ENCODE measurements around the gene NFIA.

NFIA gene

GRCh38 chr1:61085206-61085982 lies 3.0 kb downstream of the NFIA start:
- no peak for DNase-seq

- DNase-seq: no peak
These were observed 3.8 kb downstream of the NFIA start for GRCh38 chr1:61085983-61086644.

GRCh38 chr1:61087571-61087970 lies 5.2 kb downstream of the NFIA start:
- no peak for DNase-seq

GRCh38 chr1:61088163-61088974 lies 6.0 kb downstream of the NFIA start:
- no peak for DNase-seq

- DNase-seq: no peak
These were observed 7.0 kb downstream of the NFIA start for GRCh38 chr1:61089338-61089737.

- DNase-seq: no peak
These were observed 7.4 kb downstream of the NFIA start for GRCh38 chr1:61089741-61090140.

GRCh38 chr1:61090546-61091202 lies 8.3 kb downstream of the NFIA start:
- no peak for DNase-seq

GRCh38 chr1:61091455-61091854 lies 9.1 kb downstream of the NFIA start:
- DNase-seq: no peak

GRCh38 chr1:61092642-61093041 lies 10.3 kb downstream of the NFIA start:
- DNase-seq: no peak

GRCh38 chr1:61093525-61094137 lies 11.3 kb downstream of the NFIA start:
- no peak for DNase-seq

- DNase-seq: no peak
These were observed 12.5 kb downstream of the NFIA start for GRCh38 chr1:61094677-61095469.

- DNase-seq: no peak
These were observed 13.1 kb downstream of the NFIA start for GRCh38 chr1:61095470-61095812.

GRCh38 chr1:61097317-61097716 lies 15.0 kb downstream of the NFIA start:
- no peak for DNase-seq

- no peak for DNase-seq
These were observed 15.4 kb downstream of the NFIA start for GRCh38 chr1:61097722-61098121.

GRCh38 chr1:61098333-61098732 lies 16.0 kb downstream of the NFIA start:
- no peak for DNase-seq

GRCh38 chr1:61098906-61099437 lies 16.6 kb downstream of the NFIA start:
- DNase-seq: no peak

- DNase-seq: no peak
These were observed 18.2 kb downstream of the NFIA start for GRCh38 chr1:61100578-61100977.

- DNase-seq: no peak
These were observed 19.2 kb downstream of the NFIA start for GRCh38 chr1:61101536-61101935.

- DNase-seq: no peak
These were observed 19.7 kb downstream of the NFIA start for GRCh38 chr1:61102041-61102440.

- no peak for DNase-seq
These were observed 20.3 kb downstream of the NFIA start for GRCh38 chr1:61102621-61103020.

- no peak for DNase-seq
These were observed 21.9 kb downstream of the NFIA start for GRCh38 chr1:61104220-61104671.

GRCh38 chr1:61107638-61108037 lies 25.3 kb downstream of the NFIA start:
- DNase-seq: no peak

All from activated CD8-positive, alpha-beta memory T cell treated with anti-CD3 and anti-CD28 coated beads, Interleukin-2, amount 50 U/mL, for 48 hours (primary cell).